H1 (cell line): ENCODE measurements around the gene SV2B. TPM values are rescaled to one million over a fixed set of nuclear protein-coding genes. Genes with fewer than 3 reads are reported as not detected.

Experiments used
- CTCF ChIA-PET: fragments of 300-600 bp; sonication (Branson Sonifier 250); formaldehyde crosslinking; loops from one replicate; lab custom pipeline; 2021; ENCODE audit not compliant: partially characterized antibody; lab: Charles Lee
- POLR2A ChIA-PET: fragments of 300-600 bp; sonication (Branson Sonifier 250); formaldehyde crosslinking; loops from one replicate; lab custom pipeline; 2021; ENCODE audit warnings: inconsistent platforms; ENCODE audit not compliant: partially characterized antibody; lab: Charles Lee
- DNase-seq, 2 experiments: peaks; one replicate each; pipeline versions ENCODE4 v3.0.0 to v3.0.0-alpha.2; 2010 to 2022; ENCODE audit warnings: low spot score in 2 of 2, low read depth in 1 of 2, mixed read lengths in 1 of 2
- FAIRE-seq: peaks from 2 replicates; lab custom pipeline; 2011; peaks lifted over from hg19 to GRCh38; lab: Jason Lieb, UNC
- H2AFZ ChIP-seq: 2 replicates; pipeline ENCODE4 v1.8.1; 2012; ENCODE audit warnings: low read length, inconsistent platforms
- H2AK5ac ChIP-seq: 2 replicates; pipeline ENCODE4 v1.6.1; 2013; ENCODE audit warnings: low read depth, low read length
- H2BK120ac ChIP-seq: replicated peaks from 2 replicates; pipeline ENCODE3; 2013; ENCODE audit warnings: low read depth, low read length, inconsistent platforms
- H2BK12ac ChIP-seq: 2 replicates; pipeline ENCODE4 v1.6.1; 2013; ENCODE audit warnings: low read depth, low read length
- H2BK15ac ChIP-seq: 2 replicates; pipeline ENCODE4 v1.6.1; 2013; ENCODE audit warnings: low read length
- H2BK20ac ChIP-seq: 2 replicates; pipeline ENCODE4 v1.6.1; 2013; ENCODE audit warnings: low read length
- H2BK5ac ChIP-seq: 2 replicates; pipeline ENCODE4 v1.6.1; 2013; ENCODE audit warnings: low read depth, low read length
- H3K14ac ChIP-seq: 2 replicates; pipeline ENCODE4 v1.6.1; 2013; ENCODE audit warnings: inconsistent platforms; ENCODE audit not compliant: insufficient read length
- H3K18ac ChIP-seq: 2 replicates; pipeline ENCODE4 v1.6.1; 2013; ENCODE audit warnings: low read length; ENCODE audit errors: extremely low read depth
- H3K23ac ChIP-seq: 2 replicates; pipeline ENCODE4 v1.6.1; 2013; ENCODE audit warnings: inconsistent platforms; ENCODE audit not compliant: insufficient read length
- H3K23me2 ChIP-seq: 2 replicates; pipeline ENCODE4 v1.6.1; 2013; ENCODE audit warnings: low read depth, low read length
- H3K27ac ChIP-seq: 2 replicates; pipeline ENCODE4 v1.6.1; 2011; ENCODE audit warnings: low read depth, low read length, inconsistent platforms
- H3K27me3 ChIP-seq, 4 experiments: replicated peaks in 1 of 4; 1 replicate in 1 of 4; 2 replicates in 3 of 4; pipeline versions ENCODE4 v1.6.1 to v1.8.1; 2011 to 2013; ENCODE audit warnings: low read length in 3 of 4, mild to moderate bottlenecking in 3 of 4, inconsistent platforms in 2 of 4, mixed read lengths in 2 of 4, moderate library complexity in 1 of 4; ENCODE audit not compliant: control insufficient read depth in 3 of 4, insufficient read depth in 3 of 4; ENCODE audit errors: extremely low read depth in 1 of 4
- H3K36me3 ChIP-seq, 4 experiments: 2 replicates each; pipeline versions ENCODE4 v1.6.1 to v1.8.1; 2011 to 2013; ENCODE audit warnings: mild to moderate bottlenecking in 4 of 4, low read length in 3 of 4, moderate library complexity in 2 of 4, control low read depth in 1 of 4, inconsistent platforms in 1 of 4; ENCODE audit not compliant: insufficient read depth in 4 of 4, control insufficient read depth in 2 of 4
- H3K4ac ChIP-seq: replicated peaks from 2 replicates; pipeline ENCODE3; 2013; ENCODE audit warnings: low read length, low read depth, mixed read lengths, inconsistent platforms; ENCODE audit not compliant: insufficient read length
- H3K4me1 ChIP-seq, 4 experiments: replicated peaks in 1 of 4; 1 replicate in 1 of 4; 2 replicates in 3 of 4; pipeline versions ENCODE4 v1.6.1 to v1.8.1; 2011 to 2013; ENCODE audit warnings: low read length in 3 of 4, inconsistent platforms in 2 of 4, mixed read lengths in 1 of 4; ENCODE audit not compliant: insufficient read depth in 4 of 4, control insufficient read depth in 3 of 4
- H3K4me2 ChIP-seq, 2 experiments: 2 replicates each; pipeline versions ENCODE4 v1.6.1 to v1.8.1; 2011 to 2013; ENCODE audit warnings: low read depth in 2 of 2, low read length in 2 of 2, control low read depth in 1 of 2, inconsistent platforms in 1 of 2, mild to moderate bottlenecking in 1 of 2; ENCODE audit not compliant: insufficient read depth in 1 of 2
- H3K4me3 ChIP-seq, 4 experiments: fragments of 200-600, 300-600 bp in 1 of 4; sonication (generic), shearing (Covaris generic), sonication (Bioruptor Twin) in 1 of 4; 2 replicates each; pipeline versions ENCODE4 v1.5.1 to v1.8.1; 2011 to 2016; ENCODE audit warnings: low read length in 4 of 4, low read depth in 3 of 4, control low read depth in 2 of 4, inconsistent platforms in 2 of 4, mild to moderate bottlenecking in 2 of 4, mixed read lengths in 1 of 4, moderate library complexity in 1 of 4; ENCODE audit not compliant: insufficient read depth in 2 of 4; ENCODE audit errors: extremely low read depth in 1 of 4
- H3K56ac ChIP-seq: replicated peaks from 2 replicates; pipeline ENCODE3; 2013; ENCODE audit warnings: low read depth, mild to moderate bottlenecking, mixed read lengths, low read length, inconsistent platforms; ENCODE audit not compliant: insufficient read length
- H3K79me1 ChIP-seq: 2 replicates; pipeline ENCODE4 v1.6.1; 2013; ENCODE audit warnings: low read depth, low read length, control low read depth
- H3K79me2 ChIP-seq, 2 experiments: 2 replicates each; pipeline versions ENCODE4 v1.6.1 to v1.8.1; 2012 to 2013; ENCODE audit warnings: low read length in 2 of 2, mild to moderate bottlenecking in 2 of 2, inconsistent platforms in 1 of 2; ENCODE audit not compliant: insufficient read depth in 2 of 2, control insufficient read depth in 1 of 2
- H3K9ac ChIP-seq, 4 experiments: replicated peaks in 1 of 4; 1 replicate in 1 of 4; 2 replicates in 3 of 4; pipeline versions ENCODE4 v1.6.1 to v1.8.1; 2011 to 2013; ENCODE audit warnings: low read depth in 3 of 4, low read length in 3 of 4, control low read depth in 2 of 4, mild to moderate bottlenecking in 2 of 4, moderate library complexity in 2 of 4, inconsistent platforms in 1 of 4; ENCODE audit errors: extremely low read depth in 1 of 4
- H3K9me3 ChIP-seq, 2 experiments: 2 replicates each; pipeline versions ENCODE4 v1.6.1 to v1.8.1; 2012 to 2013; ENCODE audit warnings: mild to moderate bottlenecking in 2 of 2, moderate library complexity in 2 of 2, control low read depth in 1 of 2, inconsistent platforms in 1 of 2, low read depth in 1 of 2, low read length in 1 of 2, mixed read lengths in 1 of 2; ENCODE audit not compliant: insufficient read depth in 2 of 2
- H4K20me1 ChIP-seq, 2 experiments: replicated peaks in 1 of 2; 2 replicates each; pipeline versions ENCODE3 to v1.8.1; 2011 to 2013; ENCODE audit warnings: inconsistent platforms in 2 of 2, low read length in 2 of 2, mild to moderate bottlenecking in 1 of 2; ENCODE audit not compliant: insufficient read depth in 2 of 2, control insufficient read depth in 1 of 2
- H4K5ac ChIP-seq: 2 replicates; pipeline ENCODE4 v1.6.1; 2013; ENCODE audit warnings: low read length, low read depth, mixed read lengths, inconsistent platforms; ENCODE audit not compliant: insufficient read length
- H4K8ac ChIP-seq: 2 replicates; pipeline ENCODE4 v1.8.0; 2013; ENCODE audit warnings: mild to moderate bottlenecking, moderate library complexity, low read length, inconsistent platforms; ENCODE audit not compliant: insufficient read depth; ENCODE audit errors: extremely low read depth
- H4K91ac ChIP-seq: replicated peaks from 2 replicates; pipeline ENCODE3; 2013; ENCODE audit warnings: low read length, mixed read lengths, inconsistent platforms; ENCODE audit not compliant: insufficient read length
- ATF3 ChIP-seq: IDR thresholded peaks from 2 replicates; pipeline ENCODE4 v1.6.1; 2011; ENCODE audit warnings: low read depth, mild to moderate bottlenecking, low read length; ENCODE audit not compliant: insufficient read depth
- RFX5 ChIP-seq: IDR thresholded peaks from 2 replicates; pipeline ENCODE4 v1.6.1; 2011; ENCODE audit warnings: low read depth, low read length, improper control_type of control experiment, borderline replicate concordance
- WGBS, 2 experiments: shearing (Covaris generic) in 1 of 2; methylation state at CpG; one replicate each; pipeline versions ENCODE4 v1.1.6 to v1.1.7; 2013 to 2015; ENCODE audit warnings: low lambda C conversion rate in 2 of 2, mixed read lengths in 2 of 2, inconsistent platforms in 1 of 2, low coverage in 1 of 2, missing lambda C conversion rate in 1 of 2; ENCODE audit not compliant: insufficient replicate concordance in 2 of 2, insufficient coverage in 1 of 2, insufficient read length in 1 of 2; ENCODE audit errors: extremely low coverage in 1 of 2, missing lambda C conversion rate in 1 of 2; 5-methylcytosine and 5-hydroxymethylcytosine counted together
- polyA plus RNA-seq, 7 experiments: library from polyadenylated mRNA; depleted of rRNA in 3 of 7; stranded (reverse) in 5 of 7; unstranded in 2 of 7; fragments of >200 nt in 5 of 7; fragments of 200-250 nt in 2 of 7; gene quantifications; 1 replicate in 5 of 7; 2 replicates in 1 of 7; 4 replicates in 1 of 7; pipeline versions ENCODE4 v1.2.1 to v1.2.3, GENCODE V29; 2011 to 2013; ENCODE audit warnings: missing spikeins in 2 of 7, mixed read lengths in 2 of 7
- total RNA-seq: library from RNA; stranded (reverse); fragmentation: NEBNext Ultra II Directional; extraction: Animal tissue kit (Norgen Biotek cat#: 25700); gene quantifications from 2 replicates; pipeline ENCODE4 v1.2.1, GENCODE V29; 2021
- TF ChIP-seq, protein P1 (sequence below), 3 experiments: IDR thresholded peaks; 1 replicate in 2 of 3; 2 replicates in 1 of 3; pipeline versions ENCODE4 v1.5.1 to v1.6.1; 2011; ENCODE audit warnings: low read length in 3 of 3, mild to moderate bottlenecking in 3 of 3, inconsistent platforms in 2 of 3, low read depth in 1 of 3, moderate library complexity in 1 of 3; ENCODE audit not compliant: insufficient read depth in 1 of 3; ENCODE audit errors: control extremely low read depth in 1 of 3

SV2B gene
- total and polyA plus RNA-seq, 2 of the 8 experiments (the other 6 are each of a cell fraction or from before 2014, with no cell fraction given), result 0.09 to 0.20 TPM

DNA sequence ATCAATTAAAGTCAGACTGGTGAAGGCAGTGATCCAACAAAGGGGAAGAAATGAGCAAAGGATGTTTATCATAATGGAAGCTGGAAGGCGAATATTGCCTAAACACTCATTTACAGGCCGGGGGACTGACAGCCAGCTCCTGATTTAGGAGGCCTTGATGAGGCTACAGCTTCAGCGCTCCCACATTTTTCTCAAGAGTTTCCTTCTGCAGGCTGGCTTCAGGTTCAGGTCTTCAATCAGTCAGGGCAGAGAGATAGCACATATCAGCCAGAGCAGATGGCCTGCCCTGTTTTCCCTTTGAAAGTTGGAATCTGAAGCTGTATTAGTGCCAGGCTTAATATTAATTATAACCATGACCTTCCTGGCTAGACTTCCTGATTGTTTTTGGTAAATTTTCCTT, 218.9 kb downstream of the SV2B start:
- H2AFZ ChIP-seq, result no peak overlapping the region
- no peak overlapping the region for H3K4me3 ChIP-seq
- H4K5ac ChIP-seq, result no peak overlapping the region
- no peak overlapping the region for H3K27ac ChIP-seq
- WGBS, 2 experiments, result 87% methylated on average over 3 of the region's 3 CpGs; no CpG with 5 or more reads in 1 of the 2 experiments
- H2BK15ac ChIP-seq, result no peak overlapping the region
- H3K4me1 ChIP-seq, result no peaks in the 10 kb centered on the region
- H3K4ac ChIP-seq, result no peak overlapping the region
- DNase-seq (no peak), FAIRE-seq (no peak)
- H3K9me3 ChIP-seq, result no peaks in the 10 kb centered on the region
- no peak overlapping the region for H2BK5ac ChIP-seq
- no peaks in the 10 kb centered on the region for H3K79me2 ChIP-seq
- H2AK5ac ChIP-seq, result no peak overlapping the region
- no peak overlapping the region for H3K4me2 ChIP-seq
- no peaks in the 10 kb centered on the region for H3K36me3 ChIP-seq
- no peak overlapping the region for H3K18ac ChIP-seq
- no peaks in the 10 kb centered on the region for H3K79me1 ChIP-seq
- H4K8ac ChIP-seq, result no peak overlapping the region
- H2BK12ac ChIP-seq, result no peak overlapping the region
- H3K23ac ChIP-seq, result no peak overlapping the region
- H4K20me1 ChIP-seq, result no peaks in the 10 kb centered on the region
- no peak overlapping the region for H2BK120ac ChIP-seq
- H4K91ac ChIP-seq, result no peak overlapping the region
- no peak overlapping the region for H3K14ac ChIP-seq
- H3K56ac ChIP-seq, result no peak overlapping the region
- H2BK20ac ChIP-seq, result no peak overlapping the region
- no peak overlapping the region for H3K9ac ChIP-seq
- H3K23me2 ChIP-seq, result no peaks in the 10 kb centered on the region
- CTCF ChIA-PET, result interaction anchor here (2.1 kb wide), 1 partner anchor 16 kb away, joined by 7 read pairs; no protein-coding TSS in a partner anchor
- no peaks in the 10 kb centered on the region for H3K27me3 ChIP-seq
- POLR2A ChIA-PET, result no interaction called here
- TF ChIP-seq, protein P1, sequence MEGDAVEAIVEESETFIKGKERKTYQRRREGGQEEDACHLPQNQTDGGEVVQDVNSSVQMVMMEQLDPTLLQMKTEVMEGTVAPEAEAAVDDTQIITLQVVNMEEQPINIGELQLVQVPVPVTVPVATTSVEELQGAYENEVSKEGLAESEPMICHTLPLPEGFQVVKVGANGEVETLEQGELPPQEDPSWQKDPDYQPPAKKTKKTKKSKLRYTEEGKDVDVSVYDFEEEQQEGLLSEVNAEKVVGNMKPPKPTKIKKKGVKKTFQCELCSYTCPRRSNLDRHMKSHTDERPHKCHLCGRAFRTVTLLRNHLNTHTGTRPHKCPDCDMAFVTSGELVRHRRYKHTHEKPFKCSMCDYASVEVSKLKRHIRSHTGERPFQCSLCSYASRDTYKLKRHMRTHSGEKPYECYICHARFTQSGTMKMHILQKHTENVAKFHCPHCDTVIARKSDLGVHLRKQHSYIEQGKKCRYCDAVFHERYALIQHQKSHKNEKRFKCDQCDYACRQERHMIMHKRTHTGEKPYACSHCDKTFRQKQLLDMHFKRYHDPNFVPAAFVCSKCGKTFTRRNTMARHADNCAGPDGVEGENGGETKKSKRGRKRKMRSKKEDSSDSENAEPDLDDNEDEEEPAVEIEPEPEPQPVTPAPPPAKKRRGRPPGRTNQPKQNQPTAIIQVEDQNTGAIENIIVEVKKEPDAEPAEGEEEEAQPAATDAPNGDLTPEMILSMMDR (IDR thresholded peaks at IDR 0.05; ENCODE audit: control extremely low read depth in 1 of 3, insufficient read depth in 1 of 3, low read depth in 1 of 3, low read length in 3 of 3), result no peak
- TF ChIP-seq ATF3, result no peak
- no peak for TF ChIP-seq RFX5
